Right cardiac atrium (tissue), 5 donors: ENCODE data around the gene SRR. TPM values are rescaled to one million over a fixed set of nuclear protein-coding genes. Genes with fewer than 3 reads are reported as not detected.

Source experiments
- ATAC-seq, 2 donors: fragments of 200-7000 bp; cut with Tn5 transposase; one replicate each; pipeline versions ENCODE4 v1.8.0 to v1.9.1; 2020; ENCODE audit warnings: moderate library complexity in 2 of 2, mild to moderate bottlenecking in 1 of 2
- DNase-seq, 3 donors: peaks; one replicate each; pipeline ENCODE4 v3.0.0-alpha.2; 2020
- H3K27ac ChIP-seq: one replicate; pipeline ENCODE4 v1.5.1; 2013; ENCODE audit warnings: mild to moderate bottlenecking, low read length, control low read depth, moderate library complexity
- H3K27me3 ChIP-seq: one replicate; pipeline ENCODE4 v1.6.1; 2013; ENCODE audit not compliant: control insufficient read depth, insufficient read depth
- H3K4me1 ChIP-seq: one replicate; pipeline ENCODE4 v1.6.1; 2013; ENCODE audit warnings: low read length; ENCODE audit not compliant: control insufficient read depth, insufficient read depth
- H3K4me3 ChIP-seq: one replicate; pipeline ENCODE4 v1.5.1; 2013; ENCODE audit warnings: low read length, control low read depth
- H3K9me3 ChIP-seq: one replicate; pipeline ENCODE4 v1.6.1; 2013; ENCODE audit warnings: low read length; ENCODE audit not compliant: control insufficient read depth
- WGBS: extraction: QIAGEN DNeasy Blood & Tissue Kit; methylation state at CpG from one replicate; pipeline ENCODE4 v1.1.7; 2013; 5-methylcytosine and 5-hydroxymethylcytosine counted together
- intact Hi-C, 4 donors: fragments of 100-400 bp; cut with DNase I; formaldehyde crosslinking; loops; one replicate each; pipeline versions ENCODE4 v1.11.0 to v1.14.0; 2022 to 2023
- polyA plus RNA-seq: library from polyadenylated mRNA; stranded (reverse); fragments of 200-250 nt; gene quantifications from one replicate; pipeline ENCODE4 v1.2.3, GENCODE V29; 2013
- total RNA-seq, 4 donors: library from RNA; stranded (reverse); fragmentation: NEBNext Ultra II Directional; extraction: Animal tissue kit (Norgen Biotek cat#: 25700); gene quantifications; one replicate each; pipeline ENCODE4 v1.2.1, GENCODE V29; 2021
- donor health status: healthy with polysubstance abuse.
- donor health status: DM: no; HTN: yes; CAD: no.
- donor health status: DM: no; HTN: no; CAD: no.
- donor health status: DM: no; HTN: yes; CAD: no; lungs with severe emphysema.
- donor health status: DM: yes; HTN: yes; CAD: no.

The SRR gene
- total and polyA plus RNA-seq, 5 donors, result 5.2 to 12.5 (median 11.3) TPM

DNA sequence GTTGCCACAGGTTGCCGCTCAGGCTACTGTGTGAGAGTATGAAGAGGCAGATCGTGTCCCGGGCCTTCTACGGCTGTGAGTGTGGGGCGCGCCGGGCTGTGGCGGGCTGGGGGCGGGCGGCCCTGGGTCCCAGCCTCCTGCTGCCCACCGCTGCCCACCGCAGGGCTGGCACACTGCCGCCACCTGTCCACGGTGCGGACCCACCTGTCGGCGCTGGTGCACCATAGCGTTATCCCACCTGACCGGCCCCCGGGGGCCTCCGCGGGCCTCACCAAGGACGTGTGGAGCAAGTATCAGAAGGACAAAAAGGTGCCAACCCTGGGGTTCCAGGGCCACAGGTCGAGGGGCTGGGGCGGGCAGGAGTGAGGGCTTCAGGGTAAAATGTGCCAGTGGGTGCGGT lies 68.4 kb downstream of the SRR start:
- Histone ChIP-seq H3K4me3 (no peak overlapping the region), H3K9me3 (no peaks in the 10 kb centered on the region), H3K27me3 (no peaks in the 10 kb centered on the region), H3K27ac (no peak overlapping the region), H3K4me1 (no peaks in the 10 kb centered on the region)
- 94% methylated on average over 26 of the region's 26 CpGs for WGBS
- no peak for ATAC-seq
- peak in 1 of 3 donors; percentile 45 for DNase-seq
- intact Hi-C loops, result no loop called here

DNA sequence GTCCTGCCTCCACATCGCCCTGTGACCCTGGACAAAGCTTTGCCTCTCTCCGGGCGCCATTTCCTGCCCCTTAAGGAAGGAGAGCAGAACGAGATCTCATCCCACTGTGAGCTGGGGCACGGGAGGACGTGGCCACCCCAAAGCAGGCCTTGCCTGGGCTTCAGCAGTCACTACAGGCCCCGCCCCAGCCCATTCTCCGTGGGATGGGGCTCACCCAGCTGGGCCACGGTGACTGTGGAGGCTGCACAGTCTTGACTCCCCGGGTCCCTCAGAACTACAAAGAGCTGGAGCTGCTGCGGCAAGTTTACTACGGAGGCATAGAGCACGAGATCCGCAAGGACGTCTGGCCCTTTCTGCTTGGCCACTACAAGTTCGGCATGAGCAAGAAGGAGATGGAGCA lies 68.9 kb downstream of the SRR start:
- DNase-seq (no peak), ATAC-seq (no peak)
- Histone ChIP-seq H3K27me3 (no peaks in the 10 kb centered on the region), H3K4me1 (no peaks in the 10 kb centered on the region), H3K27ac (no peak overlapping the region), H3K9me3 (no peaks in the 10 kb centered on the region), H3K4me3 (no peak overlapping the region)
- intact Hi-C loops, result no loop called here
- WGBS, result 90% methylated on average over 16 of the region's 16 CpGs

DNA sequence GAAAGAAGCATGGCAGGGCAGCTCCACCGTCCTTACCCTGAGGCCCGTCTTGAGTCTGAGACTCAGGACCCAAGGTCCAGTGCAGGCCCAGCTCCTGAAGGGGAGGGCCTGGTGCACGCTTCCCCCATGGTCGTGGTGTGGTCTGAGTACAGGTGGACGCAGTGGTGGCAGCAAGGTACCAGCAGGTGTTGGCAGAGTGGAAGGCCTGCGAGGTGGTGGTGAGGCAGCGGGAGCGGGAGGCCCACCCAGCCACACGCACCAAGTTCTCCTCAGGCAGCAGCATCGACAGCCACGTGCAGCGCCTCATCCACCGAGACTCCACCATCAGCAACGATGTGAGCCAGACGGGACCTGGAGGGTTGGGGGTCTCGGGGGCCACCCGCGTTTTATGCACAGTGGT lies 69.4 kb downstream of the SRR start:
- Histone ChIP-seq H3K9me3 (no peaks in the 10 kb centered on the region), H3K4me1 (no peaks in the 10 kb centered on the region), H3K27ac (no peak overlapping the region), H3K27me3 (no peaks in the 10 kb centered on the region), H3K4me3 (no peak overlapping the region)
- intact Hi-C loops, result no loop called here
- WGBS, result 95% methylated on average over 18 of the region's 18 CpGs
- DNase-seq (no peak), ATAC-seq (no peak)

Other genes with a start within 250 kb of the SRR start
- 10 to 100 TPM; 16.9 to 33.0 (median 24.7) TPM for gene HIC1, start 248.8 kb upstream of the SRR start, total RNA-seq
- 10.3 TPM for gene HIC1, start 248.8 kb upstream of the SRR start, polyA plus RNA-seq
- 10 to 100 TPM; 22.9 to 36.0 (median 30.6) TPM for gene SMG6, start 165 bp upstream of the SRR start, total RNA-seq
- 18.7 TPM for gene SMG6, start 165 bp upstream of the SRR start, polyA plus RNA-seq
- gene TSR1, start 32.5 kb downstream of the SRR start, total RNA-seq, result 10 to 100 TPM; 15.4 to 22.2 (median 18.0) TPM
- gene TSR1, start 32.5 kb downstream of the SRR start, polyA plus RNA-seq, result 12.3 TPM
- gene SGSM2, start 33.6 kb downstream of the SRR start, total RNA-seq, result 10 to 100 TPM; 31.1 to 38.6 (median 37.3) TPM
- 37.3 TPM for gene SGSM2, start 33.6 kb downstream of the SRR start, polyA plus RNA-seq
- 10 to 100 TPM; 10.5 to 11.8 (median 10.8) TPM for gene MNT, start 97.1 kb downstream of the SRR start, total RNA-seq
- gene MNT, start 97.1 kb downstream of the SRR start, polyA plus RNA-seq, result 6.8 TPM
- gene METTL16, start 207.9 kb downstream of the SRR start, total RNA-seq, result 10 to 100 TPM; 22.6 to 26.5 (median 23.6) TPM
- 17.7 TPM for gene METTL16, start 207.9 kb downstream of the SRR start, polyA plus RNA-seq